OCI-LY3 (cell line): ENCODE data around the gene KCNIP1.

Source experiments
- H2AFZ ChIP-seq: fragments of 200-600, 300-600 bp; shearing (Covaris generic); 2 replicates; pipeline ENCODE4 v1.6.0; 2014; ENCODE audit warnings: antibody characterized with exemption, low read depth, low read length
- H3K27ac ChIP-seq: fragments of 200-600, 300-600 bp; sonication (generic); 2 replicates; pipeline ENCODE4 v1.5.1; 2014; ENCODE audit warnings: mild to moderate bottlenecking, low read length, moderate library complexity, mixed read lengths
- H3K27me3 ChIP-seq: fragments of 200-600, 300-600 bp; sonication (generic); 2 replicates; pipeline ENCODE4 v1.6.1; 2014; ENCODE audit warnings: low read depth, low read length, mixed read lengths
- H3K36me3 ChIP-seq: fragments of 200-600, 300-600 bp; sonication (generic); replicated peaks from 2 replicates; pipeline ENCODE3; 2014; ENCODE audit warnings: low read depth, low read length, mixed read lengths
- H3K4me1 ChIP-seq: fragments of 300-600, 200-600 bp; sonication (generic); 2 replicates; pipeline ENCODE4 v1.6.1; 2014; ENCODE audit warnings: low read length, mixed read lengths
- H3K4me2 ChIP-seq: fragments of 200-600, 300-600 bp; sonication (generic); 2 replicates; pipeline ENCODE4 v1.6.1; 2014; ENCODE audit warnings: low read length, mixed read lengths
- H3K4me3 ChIP-seq: fragments of 300-600, 200-600 bp; sonication (generic); 2 replicates; pipeline ENCODE4 v1.5.1; 2014; ENCODE audit warnings: antibody characterized with exemption, mild to moderate bottlenecking, low read length, moderate library complexity
- H3K79me2 ChIP-seq: fragments of 300-600, 200-600 bp; shearing (Covaris generic); 2 replicates; pipeline ENCODE4 v1.6.1; 2014; ENCODE audit warnings: mild to moderate bottlenecking, low read length, mixed read lengths
- H3K9ac ChIP-seq: fragments of 300-600, 200-600 bp; shearing (Covaris generic); 2 replicates; pipeline ENCODE4 v1.6.0; 2014; ENCODE audit warnings: mild to moderate bottlenecking, low read length, moderate library complexity
- H3K9me3 ChIP-seq: fragments of 200-600, 300-600 bp; shearing (Covaris generic); 2 replicates; pipeline ENCODE4 v1.6.1; 2014; ENCODE audit warnings: low read length, mixed read lengths; ENCODE audit not compliant: insufficient read depth
- H4K20me1 ChIP-seq: fragments of 200-600, 300-600 bp; sonication (generic); 2 replicates; pipeline ENCODE4 v1.6.1; 2016; ENCODE audit warnings: low read length, mixed read lengths; ENCODE audit not compliant: insufficient read depth
- EZH2phosphoT487 ChIP-seq: fragments of 200-600 bp; shearing (Covaris generic); IDR thresholded peaks from 2 replicates; pipeline ENCODE4 v1.6.1; 2018; ENCODE audit warnings: antibody characterized with exemption, mixed run types, low read depth
- TF ChIP-seq, protein P1 (sequence below): fragments of 200-600, 300-600 bp; sonication (generic); IDR thresholded peaks from 2 replicates; pipeline ENCODE4 v1.5.1; 2014; ENCODE audit warnings: antibody characterized with exemption, low read length, low read depth

Gene KCNIP1

DNA sequence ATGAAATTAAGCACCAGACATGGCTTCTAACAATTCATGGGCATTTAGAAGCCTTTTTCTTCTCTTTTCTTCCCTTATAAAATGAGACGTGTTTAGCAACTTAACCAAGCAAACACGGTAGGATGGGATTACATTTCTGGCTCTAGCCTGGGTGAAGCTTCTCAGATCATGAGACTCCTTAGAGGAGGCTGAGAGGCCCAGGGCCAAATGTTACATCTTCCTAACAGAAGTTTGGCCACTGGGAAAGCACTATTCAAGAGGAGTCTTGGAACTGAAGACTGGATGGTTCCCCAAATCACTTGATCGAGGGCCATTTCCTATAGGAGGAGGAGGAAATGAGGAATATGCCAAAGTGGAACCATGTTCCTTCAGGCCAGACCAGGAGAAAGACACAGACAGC lies 281.6 kb downstream of the KCNIP1 start:
- Histone ChIP-seq H3K4me1 (0 out of 2 replicates have a peak, but pooled peaks cover 5% of the 10 kb centered on the region), H3K4me2 (no peak overlapping the region), H4K20me1 (no peaks in the 10 kb centered on the region; the same call in 1 of the 2 replicates), H3K4me3 (no peak overlapping the region), H3K27ac (no peak overlapping the region), H2AFZ (no peak overlapping the region), H3K9me3 (no peaks in the 10 kb centered on the region), H3K79me2 (no peaks in the 10 kb centered on the region), H3K27me3 (peaks cover 87% of the 10 kb centered on the region), H3K36me3 (no peaks in the 10 kb centered on the region), H3K9ac (no peak overlapping the region)
- TF ChIP-seq, protein P1, sequence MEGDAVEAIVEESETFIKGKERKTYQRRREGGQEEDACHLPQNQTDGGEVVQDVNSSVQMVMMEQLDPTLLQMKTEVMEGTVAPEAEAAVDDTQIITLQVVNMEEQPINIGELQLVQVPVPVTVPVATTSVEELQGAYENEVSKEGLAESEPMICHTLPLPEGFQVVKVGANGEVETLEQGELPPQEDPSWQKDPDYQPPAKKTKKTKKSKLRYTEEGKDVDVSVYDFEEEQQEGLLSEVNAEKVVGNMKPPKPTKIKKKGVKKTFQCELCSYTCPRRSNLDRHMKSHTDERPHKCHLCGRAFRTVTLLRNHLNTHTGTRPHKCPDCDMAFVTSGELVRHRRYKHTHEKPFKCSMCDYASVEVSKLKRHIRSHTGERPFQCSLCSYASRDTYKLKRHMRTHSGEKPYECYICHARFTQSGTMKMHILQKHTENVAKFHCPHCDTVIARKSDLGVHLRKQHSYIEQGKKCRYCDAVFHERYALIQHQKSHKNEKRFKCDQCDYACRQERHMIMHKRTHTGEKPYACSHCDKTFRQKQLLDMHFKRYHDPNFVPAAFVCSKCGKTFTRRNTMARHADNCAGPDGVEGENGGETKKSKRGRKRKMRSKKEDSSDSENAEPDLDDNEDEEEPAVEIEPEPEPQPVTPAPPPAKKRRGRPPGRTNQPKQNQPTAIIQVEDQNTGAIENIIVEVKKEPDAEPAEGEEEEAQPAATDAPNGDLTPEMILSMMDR, result no peak
- TF ChIP-seq EZH2phosphoT487, result no peak
